K562 (cell line): ENCODE measurements around the gene NCKIPSD. TPM values are rescaled to one million over a fixed set of nuclear protein-coding genes. Genes with fewer than 3 reads are reported as not detected.

Source experiments
- ATAC-seq: fragments of 200-7000 bp; cut with Tn5 transposase; 3 replicates; pipeline ENCODE4 v1.9.1; 2020; ENCODE audit warnings: moderate library complexity
- BruUV-seq: library from RNA; stranded (reverse); fragments of 400-500 nt; replicated peaks from 2 replicates; lab custom pipeline; 2021; lab: Mats Ljungman, UMichigan
- CTCF ChIA-PET: fragments of 300-600 bp; formaldehyde crosslinking; extraction: SDS; loops from one replicate; lab custom pipeline; 2021; ENCODE audit warnings: low intra/inter-chr PET ratio; lab: Yijun Ruan, JAX
- POLR2A ChIA-PET: fragments of 300-600, 350-650 bp; sonication (Branson Sonifier 250); formaldehyde crosslinking; extraction: SDS; loops from one replicate; lab custom pipeline; 2021; ENCODE audit warnings: antibody characterized with exemption, inconsistent platforms; lab: Yijun Ruan, JAX
- DNase-seq, 4 experiments: peaks; one replicate each; pipeline versions ENCODE4 v3.0.0 to v3.0.0-alpha.2; 2011 to 2018; ENCODE audit warnings: low spot score in 3 of 4, mixed read lengths in 3 of 4; ENCODE audit errors: extremely low read depth in 1 of 4
- FAIRE-seq: peaks from 2 replicates; lab custom pipeline; 2011; peaks lifted over from hg19 to GRCh38; lab: Jason Lieb, UNC
- H2AFZ ChIP-seq: 2 replicates; pipeline ENCODE4 v1.6.0; 2011; ENCODE audit warnings: low read depth, low read length, control low read depth, inconsistent platforms
- H3K27ac ChIP-seq: fragments of 200-600 bp; 3 replicates; pipeline ENCODE4 v1.8.0; 2011; ENCODE audit warnings: low read depth, mild to moderate bottlenecking, control low read depth, inconsistent platforms, low read length, moderate library complexity, mixed read lengths; ENCODE audit errors: extremely low read depth
- H3K27me3 ChIP-seq, 2 experiments: fragments of 300-600 bp in 1 of 2; 2 replicates in 1 of 2; 3 replicates in 1 of 2; pipeline versions ENCODE4 v1.6.0 to v1.8.0; 2011; ENCODE audit warnings: inconsistent platforms in 2 of 2, low read length in 2 of 2, mild to moderate bottlenecking in 1 of 2, mixed read lengths in 1 of 2, moderate library complexity in 1 of 2; ENCODE audit not compliant: control insufficient read depth in 2 of 2, insufficient read depth in 2 of 2
- H3K36me3 ChIP-seq: fragments of 300-600 bp; 3 replicates; pipeline ENCODE4 v1.8.0; 2011; ENCODE audit warnings: mild to moderate bottlenecking, low read length, inconsistent platforms; ENCODE audit not compliant: control insufficient read depth, insufficient read depth
- H3K4me1 ChIP-seq, 2 experiments: fragments of 200-600 bp in 1 of 2; replicated peaks in 1 of 2; 2 replicates in 1 of 2; 3 replicates in 1 of 2; pipeline versions ENCODE4 v1.5.1 to v1.8.0; 2011; ENCODE audit warnings: inconsistent platforms in 2 of 2, low read length in 2 of 2, mild to moderate bottlenecking in 1 of 2, mixed read lengths in 1 of 2, moderate library complexity in 1 of 2; ENCODE audit not compliant: control insufficient read depth in 2 of 2, insufficient read depth in 2 of 2
- H3K4me2 ChIP-seq: 2 replicates; pipeline ENCODE4 v1.6.1; 2011; ENCODE audit warnings: low read length, control low read depth, inconsistent platforms, mixed read lengths; ENCODE audit not compliant: insufficient read depth
- H3K4me3 ChIP-seq: fragments of 200-600 bp; sonication (generic), shearing (Covaris generic); 2 replicates; pipeline ENCODE4 v1.5.1; 2016; ENCODE audit warnings: control low read depth, inconsistent platforms
- H3K79me2 ChIP-seq: fragments of 200-600 bp; 3 replicates; pipeline ENCODE4 v1.8.0; 2011; ENCODE audit warnings: low read length, inconsistent platforms; ENCODE audit not compliant: control insufficient read depth, insufficient read depth
- H3K9ac ChIP-seq, 2 experiments: 2 replicates each; pipeline versions ENCODE4 v1.6.0 to v1.6.1; 2011; ENCODE audit warnings: low read depth in 2 of 2, low read length in 2 of 2, control low read depth in 1 of 2, inconsistent platforms in 1 of 2, mild to moderate bottlenecking in 1 of 2, mixed read lengths in 1 of 2; ENCODE audit not compliant: insufficient read depth in 1 of 2
- H3K9me1 ChIP-seq: one replicate; pipeline ENCODE4 v1.6.0; 2011; ENCODE audit warnings: inconsistent platforms, mild to moderate bottlenecking, low read length, moderate library complexity; ENCODE audit not compliant: control insufficient read depth, insufficient read depth
- H3K9me3 ChIP-seq: replicated peaks from 2 replicates; pipeline ENCODE4 v1.5.1; 2011; ENCODE audit warnings: low read depth, low read length, inconsistent platforms; ENCODE audit not compliant: control insufficient read depth, insufficient read depth
- H4K20me1 ChIP-seq: replicated peaks from 2 replicates; pipeline ENCODE4 v1.6.1; 2011; ENCODE audit warnings: low read length, inconsistent platforms, mixed read lengths; ENCODE audit not compliant: control insufficient read depth, insufficient read depth
- NR2C1 ChIP-seq, 2 experiments: fragments of 450-650 bp; IDR thresholded peaks; 2 replicates each; pipeline ENCODE4 v1.6.1; 2017; ENCODE audit warnings: mild to moderate bottlenecking in 2 of 2, antibody characterized with exemption in 1 of 2, inconsistent platforms in 1 of 2, missing compliant biosample characterization in 1 of 2, missing genetic modification characterization in 1 of 2
- STAG1 ChIP-seq: sonication (generic); formaldehyde crosslinking; IDR thresholded peaks from 2 replicates; pipeline ENCODE4 v1.5.0; 2020; ENCODE audit warnings: missing genetic modification reagents, borderline replicate concordance
- ZNF589 ChIP-seq: fragments of 200-800 bp; sonication (Bioruptor generic); IDR thresholded peaks from 2 replicates; pipeline ENCODE4 v1.6.1; 2016; ENCODE audit warnings: low read depth, missing genetic modification characterization, missing compliant biosample characterization
- WGBS: fragments of 100-300 bp; shearing (Covaris generic); methylation state at CpG from one replicate; pipeline ENCODE4 v1.1.6; 2016; ENCODE audit warnings: low coverage, mixed read lengths; ENCODE audit not compliant: insufficient coverage; ENCODE audit errors: missing lambda C conversion rate; 5-methylcytosine and 5-hydroxymethylcytosine counted together
- in situ Hi-C: fragments of 300-500 bp; cut with MboI; formaldehyde crosslinking; loops from 4 replicates; pipeline ENCODE4 v1.15.0; 2018; ENCODE audit warnings: inconsistent platforms, mixed read lengths
- intact Hi-C: fragments of 100-400 bp; cut with micrococcal nuclease; formaldehyde crosslinking; loops from 2 replicates; pipeline ENCODE4 v1.14.2; 2022
- polyA plus RNA-seq, 8 experiments: library from polyadenylated mRNA; depleted of rRNA in 4 of 8; stranded (reverse) in 5 of 8; unstranded in 3 of 8; fragments of >200 nt; fragmentation: Nextera tagmentation in 2 of 8; fragmentation: Illumina TruSeq in 1 of 8; extraction: Ambion mirVana in 2 of 8; extraction: Trizol in 1 of 8; gene quantifications; 2 replicates each; pipeline versions ENCODE4 v1.2.1 to v1.2.3, GENCODE V29; 2011 to 2014; ENCODE audit warnings: inconsistent platforms in 1 of 8, missing spikeins in 1 of 8
- total RNA-seq, 7 experiments: library from RNA; depleted of rRNA in 6 of 7; stranded (reverse); fragments of >200 nt in 6 of 7; fragmentation: Illumina TruSeq in 2 of 7; extraction: Trizol in 2 of 7; gene quantifications; 2 replicates each; pipeline versions ENCODE4 v1.2.1 to v1.2.3, GENCODE V29; 2011 to 2021; ENCODE audit warnings: low replicate concordance in 1 of 7
- TF ChIP-seq, protein P1 (sequence below), 3 experiments: fragments of 200-800 bp in 1 of 3; sonication (Bioruptor generic) in 1 of 3; sonication (generic) in 1 of 3; formaldehyde crosslinking in 1 of 3; IDR thresholded peaks; 2 replicates each; pipeline versions ENCODE4 v1.6.1 to v1.8.0; 2016 to 2022; ENCODE audit warnings: mild to moderate bottlenecking in 2 of 3, missing compliant biosample characterization in 2 of 3, missing genetic modification characterization in 2 of 3, missing genetic modification reagents in 1 of 3
- TF ChIP-seq, protein P2 (sequence below): sonication (generic); formaldehyde crosslinking; IDR thresholded peaks from 2 replicates; pipeline ENCODE4 v1.8.1; 2023; ENCODE audit warnings: mild to moderate bottlenecking, missing genetic modification reagents

Gene NCKIPSD
- total and polyA plus RNA-seq, 9 of the 15 experiments (the other 6 are each of a cell fraction or from before 2014, with no cell fraction given) = 0.49 to 24.4 (median 12.3) TPM

DNA sequence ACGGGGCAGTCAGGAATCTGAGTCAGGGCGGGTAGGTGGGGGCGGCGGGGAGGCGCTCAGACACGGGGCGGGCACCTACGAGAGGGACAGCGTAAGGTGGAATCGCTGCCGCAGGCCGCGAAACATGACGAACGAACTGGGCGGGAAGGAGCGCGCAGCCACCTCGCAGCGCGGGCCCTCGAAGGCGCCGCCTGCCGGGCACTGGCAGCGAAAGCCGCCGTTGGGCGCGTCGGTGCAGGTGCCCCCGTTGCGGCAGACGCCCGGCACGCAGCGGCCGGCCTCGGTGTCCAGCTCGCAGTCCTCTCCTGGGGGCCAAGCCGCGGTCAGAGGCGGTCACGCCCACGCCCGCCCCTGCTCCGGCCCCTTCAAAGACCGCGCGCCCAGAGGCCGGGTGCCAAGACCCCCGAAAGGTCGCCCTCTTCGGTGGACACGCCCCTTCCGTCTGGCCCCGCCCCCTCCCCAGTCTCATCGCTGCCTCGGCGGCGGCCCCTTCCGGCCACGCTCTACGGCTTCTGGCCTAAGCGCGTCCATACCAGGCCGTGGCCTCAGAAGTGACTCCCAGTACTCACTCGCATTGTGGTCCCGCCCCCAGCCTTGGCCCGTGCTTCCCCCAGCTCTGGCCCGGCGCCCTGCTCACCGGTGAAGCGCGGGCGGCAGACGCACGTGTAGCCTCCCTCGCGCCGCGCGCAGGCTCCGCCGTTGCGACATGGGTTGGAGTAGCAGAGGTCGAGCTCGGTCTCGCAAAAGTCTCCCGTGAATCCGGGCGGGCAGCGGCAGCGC is 29.5 kb downstream of the NCKIPSD start:
- DNase-seq = no peak
- H3K4me3 ChIP-seq = no peak overlapping the region
- TF ChIP-seq, protein P1, sequence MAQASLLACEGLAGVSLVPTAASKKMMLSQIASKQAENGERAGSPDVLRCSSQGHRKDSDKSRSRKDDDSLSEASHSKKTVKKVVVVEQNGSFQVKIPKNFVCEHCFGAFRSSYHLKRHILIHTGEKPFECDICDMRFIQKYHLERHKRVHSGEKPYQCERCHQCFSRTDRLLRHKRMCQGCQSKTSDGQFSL (CRISPR knock-in tag; IDR thresholded peaks at IDR 0.05) = no peak
- TF ChIP-seq, protein P1 (tag; IDR thresholded peaks at IDR 0.05) = no peak
- TF ChIP-seq ZNF589 (CRISPR knock-in tag) (no peak), STAG1 (CRISPR knock-in tag) (no peak), NR2C1 (IDR thresholded peaks at IDR 0.05) (no peak), NR2C1 (tag; IDR thresholded peaks at IDR 0.05) (no peak)
- TF ChIP-seq, protein P2, sequence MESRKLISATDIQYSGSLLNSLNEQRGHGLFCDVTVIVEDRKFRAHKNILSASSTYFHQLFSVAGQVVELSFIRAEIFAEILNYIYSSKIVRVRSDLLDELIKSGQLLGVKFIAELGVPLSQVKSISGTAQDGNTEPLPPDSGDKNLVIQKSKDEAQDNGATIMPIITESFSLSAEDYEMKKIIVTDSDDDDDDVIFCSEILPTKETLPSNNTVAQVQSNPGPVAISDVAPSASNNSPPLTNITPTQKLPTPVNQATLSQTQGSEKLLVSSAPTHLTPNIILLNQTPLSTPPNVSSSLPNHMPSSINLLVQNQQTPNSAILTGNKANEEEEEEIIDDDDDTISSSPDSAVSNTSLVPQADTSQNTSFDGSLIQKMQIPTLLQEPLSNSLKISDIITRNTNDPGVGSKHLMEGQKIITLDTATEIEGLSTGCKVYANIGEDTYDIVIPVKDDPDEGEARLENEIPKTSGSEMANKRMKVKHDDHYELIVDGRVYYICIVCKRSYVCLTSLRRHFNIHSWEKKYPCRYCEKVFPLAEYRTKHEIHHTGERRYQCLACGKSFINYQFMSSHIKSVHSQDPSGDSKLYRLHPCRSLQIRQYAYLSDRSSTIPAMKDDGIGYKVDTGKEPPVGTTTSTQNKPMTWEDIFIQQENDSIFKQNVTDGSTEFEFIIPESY = 0 out of 2 replicates have a peak, but pooled peaks have one; percentile 8
- H2AFZ ChIP-seq = no peak overlapping the region
- 97% methylated on average over 21 of the region's 94 CpGs for WGBS
- H3K9ac ChIP-seq = no peak overlapping the region
- ATAC-seq = no peak
- in situ Hi-C loops = no loop called here
- no peaks in the 10 kb centered on the region for H3K9me3 ChIP-seq
- H3K27ac ChIP-seq = no peak overlapping the region
- no peak overlapping the region for H3K4me2 ChIP-seq
- no peaks in the 10 kb centered on the region for H4K20me1 ChIP-seq
- H3K36me3 ChIP-seq = no peaks in the 10 kb centered on the region
- H3K9me1 ChIP-seq = no peaks in the 10 kb centered on the region
- ChIA-PET POLR2A (no interaction called here), CTCF (no interaction called here)
- no TSS peak for BruUV-seq
- no peaks in the 10 kb centered on the region; a peak in 1 of 5 replicates for H3K27me3 ChIP-seq
- no peaks in the 10 kb centered on the region for H3K79me2 ChIP-seq
- H3K4me1 ChIP-seq = peaks cover 0 to 14% of the 10 kb centered on the region in 2 experiments; a peak in 2 of 5 replicates
- no peak for FAIRE-seq
- intact Hi-C loops = no loop called here
